Activated T-cell treated with anti-CD3 and anti-CD28 coated beads for 24 hours (primary cell): Measurements from ENCODE around the gene GRK7.
"Not testable (repeated sequence)": the region's sequence is repeated elsewhere in the genome, so short reads cannot be mapped to it uniquely, and the experiment has no call there.

ENCODE experiments used
- DNase-seq: peaks from one replicate; pipeline ENCODE4 v3.0.0-alpha.2; 2020; ENCODE audit warnings: low read depth

The GRK7 gene

DNA sequence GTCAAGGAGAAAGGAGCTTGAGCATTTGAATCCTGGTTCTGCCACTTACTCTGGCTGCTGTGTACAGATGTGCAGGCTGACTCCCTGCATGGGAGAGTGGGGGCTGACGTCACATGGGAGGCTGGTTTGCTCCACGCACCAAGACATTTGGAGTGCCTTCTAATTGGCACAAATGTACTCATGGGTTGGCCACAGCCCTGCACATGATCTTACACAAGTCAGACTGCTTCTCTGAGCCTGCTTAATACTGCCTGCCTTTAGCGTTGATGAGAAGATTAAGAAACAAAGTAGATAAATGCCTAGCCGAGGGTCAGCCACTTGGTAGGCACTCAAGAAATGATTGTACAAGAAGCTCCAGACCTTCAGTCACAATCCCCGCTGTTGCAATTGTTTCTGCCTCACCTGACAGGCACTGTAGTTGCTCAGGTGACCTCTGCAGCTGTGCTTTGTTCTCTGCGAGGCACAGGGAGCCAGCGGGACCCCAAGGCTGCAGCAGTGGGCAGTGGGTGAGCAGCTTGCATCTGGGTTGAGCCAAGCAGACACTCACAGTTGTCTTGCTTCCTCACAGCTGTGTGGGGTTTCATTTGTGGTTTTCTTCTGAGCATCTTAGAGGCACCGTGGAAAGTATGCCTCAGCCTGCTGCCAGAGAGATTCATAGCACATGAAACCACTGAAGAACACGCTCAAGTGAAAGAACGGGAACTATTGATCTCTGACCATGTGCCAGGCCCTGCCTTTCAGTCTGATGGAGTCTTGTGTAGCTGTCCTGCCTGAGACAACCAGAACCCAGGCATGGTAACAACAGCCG is 33.1 kb downstream of the GRK7 start:
- peak; percentile 74 for DNase-seq

GRCh38 chr3:141796889-141797781 is 33.9 kb downstream of the GRK7 start:
- no peak for DNase-seq

DNA sequence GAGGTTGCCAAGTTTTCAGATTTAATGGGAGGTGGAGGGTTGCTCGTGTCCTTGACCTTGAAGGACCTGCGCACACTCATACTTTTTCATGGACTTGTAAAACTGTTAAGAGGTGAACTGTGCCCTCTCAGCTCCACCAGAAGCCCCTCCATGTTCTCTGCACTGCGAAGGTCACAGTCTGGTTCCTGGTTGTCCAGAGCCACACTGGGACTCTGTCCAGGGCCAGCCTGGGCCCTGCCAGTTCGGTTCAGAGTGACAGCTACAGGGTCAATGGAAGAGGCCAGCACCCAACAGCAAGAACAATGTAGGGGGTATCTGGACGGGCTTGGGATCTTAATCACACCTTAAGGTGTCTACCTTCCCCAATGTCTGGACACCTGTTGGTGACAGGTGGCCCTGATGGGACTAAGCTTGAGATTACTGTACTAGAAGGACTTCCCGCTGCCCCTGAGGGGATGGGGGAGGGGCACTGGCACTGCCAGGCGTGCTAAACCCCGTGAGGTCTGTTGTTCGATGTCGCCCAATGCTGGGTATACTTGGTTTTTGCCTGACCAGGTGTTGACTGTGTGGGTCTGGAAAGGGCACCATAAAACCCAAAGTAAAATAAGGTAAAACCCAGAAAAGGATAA is 34.7 kb downstream of the GRK7 start:
- no peak for DNase-seq

DNA sequence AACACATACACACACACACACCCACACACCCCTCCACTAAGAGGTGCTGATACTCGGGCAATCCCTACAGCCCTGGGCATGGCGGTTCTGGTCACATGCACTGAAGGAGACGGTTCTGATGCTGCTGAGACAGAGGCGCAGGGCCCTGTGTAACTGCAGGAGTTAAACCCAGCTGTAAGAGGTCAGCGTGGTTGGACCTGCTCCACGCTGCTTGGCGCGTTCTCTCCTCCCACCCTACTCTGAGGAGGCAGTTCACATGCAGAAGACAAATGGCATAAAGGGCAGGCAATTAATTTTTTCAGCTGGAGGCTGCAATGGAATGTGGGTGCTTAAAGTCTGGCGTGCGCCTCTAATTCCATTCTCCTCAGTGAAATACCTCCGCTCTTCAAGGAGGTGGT is 35.2 kb downstream of the GRK7 start:
- DNase-seq = no peak

GRCh38 chr3:141802316-141803077 is 39.3 kb downstream of the GRK7 start:
- no peak for DNase-seq

DNA sequence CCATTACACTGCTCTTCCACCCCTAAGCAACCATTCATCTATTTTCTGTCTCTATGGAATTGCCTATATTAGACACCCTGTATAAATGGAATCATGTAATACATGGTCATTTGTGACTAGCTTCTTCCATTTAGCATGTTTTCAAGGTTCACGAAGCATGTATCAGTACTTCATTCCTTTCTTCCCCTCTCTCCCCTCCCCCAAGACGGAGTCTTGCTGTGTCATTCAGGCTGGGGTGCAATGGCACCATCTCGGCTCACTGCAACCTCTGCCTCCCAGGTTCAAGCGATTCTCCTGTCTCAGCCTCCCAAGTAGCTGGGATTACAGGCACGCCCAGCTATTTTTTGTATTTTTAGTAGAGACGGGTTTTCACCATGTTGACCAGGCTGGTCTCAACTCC is 40.3 kb downstream of the GRK7 start:
- not testable (repeated sequence) for DNase-seq

DNA sequence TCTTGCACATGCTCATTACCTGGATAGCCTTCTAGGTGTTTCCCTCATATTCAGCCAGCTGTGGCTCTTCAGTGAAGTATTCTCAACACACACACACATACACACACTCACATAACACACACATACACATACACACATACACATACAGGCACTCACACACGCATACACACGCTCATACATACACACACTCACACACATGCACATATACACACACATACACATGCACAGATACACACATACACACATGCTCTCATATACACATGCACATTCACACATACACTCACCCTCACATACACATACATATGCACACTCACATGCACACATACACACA is 41.2 kb downstream of the GRK7 start:
- no peak for DNase-seq

DNA sequence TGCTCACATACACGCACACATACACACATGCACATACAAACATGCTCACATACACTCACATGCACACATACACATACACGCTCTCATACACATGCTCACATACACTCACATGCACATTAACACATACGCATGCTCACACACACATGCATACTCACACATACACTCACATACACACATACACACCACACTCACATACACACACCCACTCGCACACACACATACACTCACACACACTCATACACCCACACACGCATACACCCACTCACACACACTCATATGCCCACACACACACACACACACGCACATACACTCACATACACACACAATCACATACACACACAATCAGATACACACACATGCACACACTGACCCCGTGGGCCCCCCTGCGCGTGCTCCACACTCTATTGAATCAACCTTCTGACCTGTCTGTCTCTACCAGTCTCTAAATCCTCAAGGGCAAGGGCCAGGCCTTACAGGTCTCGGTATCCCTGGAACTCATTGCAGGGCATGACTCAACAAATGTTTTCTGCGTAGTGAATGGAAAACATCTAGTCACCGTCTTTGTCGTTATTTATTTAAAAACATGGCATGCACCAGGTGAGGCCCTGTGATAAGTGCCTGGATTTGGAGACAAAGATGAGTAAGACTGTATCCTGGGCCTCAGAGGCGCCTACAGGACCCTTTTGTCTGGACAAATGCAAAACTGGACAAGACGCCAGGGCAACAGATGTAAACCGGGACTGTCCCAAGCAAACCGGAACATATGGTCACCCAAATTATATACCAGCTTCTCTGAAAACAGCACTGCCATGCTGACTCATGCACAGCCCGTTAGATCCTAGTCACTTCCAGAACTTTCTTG is 41.8 kb downstream of the GRK7 start:
- no peak for DNase-seq

DNA sequence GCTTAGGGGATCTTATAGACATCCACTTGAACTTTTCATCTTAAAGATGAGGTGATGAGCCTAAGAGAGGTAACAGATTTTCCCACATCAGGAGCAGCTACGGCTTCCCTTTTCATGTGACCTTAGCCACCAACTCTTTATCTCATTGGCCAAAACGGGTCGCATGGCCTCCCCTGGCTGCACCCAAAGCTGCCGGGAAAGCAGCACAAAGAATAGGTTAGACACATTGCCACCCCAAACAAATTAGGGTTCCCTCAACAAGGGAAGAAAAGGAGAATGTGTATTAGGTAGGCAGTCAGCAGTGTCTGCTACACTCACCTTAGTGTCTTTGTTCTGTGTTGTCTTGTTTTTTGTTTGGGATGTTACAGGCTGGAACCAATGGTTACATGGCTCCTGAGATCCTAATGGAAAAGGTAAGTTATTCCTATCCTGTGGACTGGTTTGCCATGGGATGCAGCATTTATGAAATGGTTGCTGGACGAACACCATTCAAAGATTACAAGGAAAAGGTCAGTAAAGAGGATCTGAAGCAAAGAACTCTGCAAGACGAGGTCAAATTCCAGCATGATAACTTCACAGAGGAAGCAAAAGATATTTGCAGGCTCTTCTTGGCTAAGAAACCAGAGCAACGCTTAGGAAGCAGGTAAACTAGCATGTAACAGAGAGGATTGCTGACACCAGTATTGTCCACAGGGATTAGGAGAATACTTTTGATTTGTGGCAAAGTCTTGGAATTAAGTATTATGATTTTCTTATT is 44.2 kb downstream of the GRK7 start:
- no peak for DNase-seq

- no peak for DNase-seq
Observed at GRCh38 chr3:141808586-141808985, 45.4 kb downstream of the GRK7 start.

GRCh38 chr3:141810161-141810560 is 47.0 kb downstream of the GRK7 start:
- no peak for DNase-seq

GRCh38 chr3:141811348-141811747 is 48.1 kb downstream of the GRK7 start:
- no peak for DNase-seq

- no peak for DNase-seq
Observed at GRCh38 chr3:141812084-141812483, 48.9 kb downstream of the GRK7 start.

GRCh38 chr3:141812586-141812985 is 49.4 kb downstream of the GRK7 start:
- DNase-seq = no peak
